HG03039 (cell line): Measurements from ENCODE around the gene SENP3.

Experiments
- ATAC-seq: cut with Tn5 transposase; IDR thresholded peaks from one replicate; pipeline ENCODE4 v1.9.1; 2021; ENCODE audit warnings: mild to moderate bottlenecking, moderate library complexity; ENCODE audit not compliant: unreplicated experiment

Gene SENP3

DNA sequence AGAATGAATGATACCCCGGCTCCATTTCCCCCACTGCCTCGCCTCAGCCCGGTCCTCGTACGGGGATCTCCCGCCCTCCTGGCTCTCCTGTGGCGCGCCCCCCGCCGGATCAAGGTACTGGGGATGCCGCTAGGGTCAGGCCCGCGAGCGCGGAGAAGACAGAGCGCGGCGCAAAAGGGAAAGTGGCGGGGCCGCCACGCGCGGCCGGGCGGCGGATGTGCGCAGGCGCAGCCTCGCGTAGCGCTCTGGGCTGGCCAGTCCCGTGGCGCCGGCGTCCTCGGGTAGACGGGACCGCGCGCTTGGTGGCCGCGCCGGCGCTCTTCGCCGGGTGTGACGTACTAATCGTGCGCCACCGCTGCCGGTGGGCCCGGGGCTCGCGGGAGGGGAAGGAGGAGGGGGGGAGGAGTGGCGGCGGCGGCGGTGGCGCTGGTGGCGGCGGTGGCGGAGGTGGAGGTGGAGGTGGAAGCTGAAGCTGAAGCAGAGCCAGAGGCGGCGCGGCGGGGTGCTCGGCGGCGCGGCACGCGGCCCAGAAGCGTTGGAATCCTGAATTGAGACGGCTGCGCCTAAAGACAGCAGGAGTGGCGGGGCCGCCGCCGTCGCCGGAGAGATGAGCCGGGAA is at the start of gene SENP3:
Gene SENP3, plus strand, starts transcription at position 331 of the 619 bp plus-strand sequence. CDS start 1,158 bp downstream, outside the sequence.
- ATAC-seq: peak; percentile 61

DNA sequence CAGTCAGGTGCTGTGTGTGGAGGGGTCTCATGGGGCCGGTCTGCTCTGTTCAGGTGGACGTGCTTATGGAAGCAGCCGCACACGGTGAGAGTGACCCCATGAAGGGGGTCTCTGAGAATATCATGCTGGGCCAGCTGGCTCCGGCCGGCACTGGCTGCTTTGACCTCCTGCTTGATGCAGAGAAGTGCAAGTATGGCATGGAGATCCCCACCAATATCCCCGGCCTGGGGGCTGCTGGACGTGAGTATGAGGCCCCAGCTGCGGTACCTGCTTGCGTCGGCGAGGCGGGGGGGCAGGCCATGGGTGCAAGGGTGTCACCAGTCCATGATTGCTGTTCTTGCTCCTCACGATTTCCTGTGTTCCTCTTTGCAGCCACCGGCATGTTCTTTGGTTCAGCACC is 49.6 kb upstream of the SENP3 start:
- ATAC-seq: no peak

DNA sequence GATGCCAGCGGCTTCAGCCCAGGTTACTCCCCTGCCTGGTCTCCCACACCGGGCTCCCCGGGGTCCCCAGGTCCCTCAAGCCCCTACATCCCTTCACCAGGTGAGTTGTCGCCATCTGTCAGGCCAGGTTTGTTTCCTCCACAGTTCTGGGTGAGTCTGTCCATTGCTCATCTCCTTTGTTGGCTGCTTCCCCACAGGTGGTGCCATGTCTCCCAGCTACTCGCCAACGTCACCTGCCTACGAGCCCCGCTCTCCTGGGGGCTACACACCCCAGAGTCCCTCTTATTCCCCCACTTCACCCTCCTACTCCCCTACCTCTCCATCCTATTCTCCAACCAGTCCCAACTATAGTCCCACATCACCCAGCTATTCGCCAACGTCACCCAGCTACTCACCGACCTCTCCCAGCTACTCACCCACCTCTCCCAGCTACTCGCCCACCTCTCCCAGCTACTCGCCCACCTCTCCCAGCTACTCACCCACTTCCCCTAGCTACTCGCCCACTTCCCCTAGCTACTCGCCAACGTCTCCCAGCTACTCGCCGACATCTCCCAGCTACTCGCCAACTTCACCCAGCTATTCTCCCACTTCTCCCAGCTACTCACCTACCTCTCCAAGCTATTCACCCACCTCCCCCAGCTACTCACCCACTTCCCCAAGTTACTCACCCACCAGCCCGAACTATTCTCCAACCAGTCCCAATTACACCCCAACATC is 48.7 kb upstream of the SENP3 start:
- ATAC-seq: no peak

DNA sequence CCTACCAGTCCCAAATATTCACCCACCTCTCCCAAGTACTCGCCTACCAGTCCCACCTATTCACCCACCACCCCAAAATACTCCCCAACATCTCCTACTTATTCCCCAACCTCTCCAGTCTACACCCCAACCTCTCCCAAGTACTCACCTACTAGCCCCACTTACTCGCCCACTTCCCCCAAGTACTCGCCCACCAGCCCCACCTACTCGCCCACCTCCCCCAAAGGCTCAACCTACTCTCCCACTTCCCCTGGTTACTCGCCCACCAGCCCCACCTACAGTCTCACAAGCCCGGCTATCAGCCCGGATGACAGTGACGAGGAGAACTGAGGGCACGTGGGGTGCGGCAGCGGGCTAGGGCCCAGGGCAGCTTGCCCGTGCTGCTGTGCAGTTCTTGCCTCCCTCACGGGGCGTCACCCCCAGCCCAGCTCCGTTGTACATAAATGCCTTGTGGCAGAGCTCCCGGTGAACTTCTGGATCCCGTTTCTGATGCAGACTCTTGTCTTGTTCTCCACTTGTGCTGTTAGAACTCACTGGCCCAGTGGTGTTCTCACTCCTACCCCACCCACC is 47.8 kb upstream of the SENP3 start:
- ATAC-seq: no peak

DNA sequence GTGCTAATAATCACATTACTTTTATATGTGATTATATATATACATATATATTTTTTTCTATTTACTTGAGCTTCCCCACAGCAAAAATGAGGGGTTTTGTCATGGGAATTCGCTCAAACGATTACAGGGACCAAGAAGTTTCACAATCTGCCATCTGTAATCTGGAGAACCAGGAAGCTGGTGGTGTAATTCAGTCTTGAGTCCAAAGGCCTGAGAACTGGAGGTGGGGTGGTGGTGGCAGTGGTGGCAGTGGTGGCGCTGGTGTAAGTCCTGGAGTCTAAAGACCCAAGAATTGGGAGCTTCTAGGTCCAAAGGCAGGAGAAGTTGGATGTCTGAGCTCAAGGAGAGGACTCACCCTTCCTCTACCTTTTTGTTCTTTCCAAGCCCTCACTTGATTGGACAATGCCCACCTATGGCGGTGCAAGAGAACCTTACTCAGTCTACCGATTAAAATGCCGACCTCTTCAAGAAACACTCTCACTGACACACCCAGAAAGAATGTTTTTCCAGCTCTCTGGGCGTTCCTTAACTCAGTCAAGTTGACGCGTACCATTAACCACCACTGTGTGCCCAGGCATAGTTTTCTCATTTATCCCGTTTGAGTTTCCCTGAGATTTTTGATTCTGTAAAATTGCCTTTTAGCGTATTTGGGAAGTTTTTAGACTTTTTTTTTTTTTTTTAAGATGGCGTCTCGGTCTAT is 45.7 kb upstream of the SENP3 start:
- ATAC-seq: no peak

DNA sequence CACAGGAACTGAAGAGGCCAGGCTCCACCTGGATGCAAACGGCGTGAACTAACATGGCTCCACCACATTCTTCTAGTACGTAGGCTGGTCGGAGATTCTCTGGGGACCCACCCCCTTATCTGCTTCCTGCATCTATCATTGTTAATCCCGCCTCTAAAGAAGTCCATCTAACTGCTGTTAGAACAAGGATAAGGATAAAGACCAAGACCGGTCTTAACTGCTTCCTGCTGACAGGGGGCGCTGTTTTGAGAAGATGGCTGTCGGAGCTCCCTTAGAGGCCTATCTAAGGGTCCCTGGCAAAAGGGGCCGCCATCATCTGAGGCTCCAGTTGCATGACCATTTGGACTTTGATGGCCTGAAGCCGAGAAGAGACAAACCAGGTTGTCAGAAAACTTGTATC is 38.7 kb upstream of the SENP3 start:
- no peak for ATAC-seq

DNA sequence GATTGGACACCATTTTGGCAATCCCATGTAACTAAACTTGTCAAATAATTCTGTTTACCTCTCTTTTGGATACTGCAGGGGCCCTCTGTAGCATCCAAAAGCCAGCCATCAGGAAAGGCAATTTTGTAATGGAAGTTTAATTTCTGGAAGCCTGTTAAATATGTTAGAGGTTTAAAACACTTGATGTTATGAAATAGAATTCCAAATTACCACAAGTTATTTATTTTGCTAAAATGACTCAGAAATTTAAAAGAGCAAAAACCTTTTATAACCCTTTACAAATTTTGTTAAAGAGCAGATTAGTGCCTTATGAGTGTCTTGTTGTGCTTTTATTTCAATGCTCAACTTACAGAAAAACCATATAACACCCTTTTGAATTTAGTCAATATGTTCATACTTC is 32.9 kb upstream of the SENP3 start:
- no peak for ATAC-seq

DNA sequence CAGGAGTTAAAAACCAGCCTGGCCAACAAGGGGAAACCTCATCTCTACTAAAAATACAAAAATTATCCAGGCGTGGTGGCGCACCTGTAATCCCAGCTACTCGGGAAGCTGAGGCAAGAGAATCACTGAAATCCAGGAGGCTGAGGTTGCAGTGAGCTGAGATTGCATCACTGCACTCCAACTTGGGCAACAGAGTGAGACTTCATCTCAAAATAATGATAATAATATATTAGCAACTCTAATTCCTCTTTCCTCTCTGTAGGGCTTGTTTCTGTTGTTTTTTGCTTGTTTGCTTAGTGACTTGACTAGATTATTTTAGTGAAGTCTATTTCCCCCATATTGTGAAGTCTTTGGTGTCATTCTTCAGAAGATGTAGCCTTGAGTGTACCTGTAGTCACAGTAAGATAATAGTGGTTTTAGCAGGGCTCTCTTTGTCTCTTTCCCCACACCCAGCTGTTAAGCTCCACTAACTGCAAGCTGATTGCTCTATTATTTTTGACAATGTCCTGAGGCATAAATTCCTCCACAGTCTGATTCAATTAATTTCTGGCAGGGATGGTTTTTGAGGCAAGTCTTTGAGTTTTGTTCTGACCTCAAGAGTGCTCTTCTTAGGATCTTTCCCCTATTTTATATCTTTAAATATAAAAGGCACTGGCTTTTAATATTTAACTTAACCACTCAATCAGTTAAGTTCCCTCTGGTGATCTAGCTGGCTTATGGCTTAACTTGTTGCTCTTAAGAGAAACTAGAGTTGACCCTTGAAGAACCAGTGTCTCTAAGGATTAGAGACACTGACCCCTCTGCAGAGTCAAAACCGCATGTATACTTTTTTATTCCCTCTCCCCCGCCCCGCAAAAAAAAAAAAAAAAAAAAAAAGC is 31.5 kb upstream of the SENP3 start:
- no peak for ATAC-seq

DNA sequence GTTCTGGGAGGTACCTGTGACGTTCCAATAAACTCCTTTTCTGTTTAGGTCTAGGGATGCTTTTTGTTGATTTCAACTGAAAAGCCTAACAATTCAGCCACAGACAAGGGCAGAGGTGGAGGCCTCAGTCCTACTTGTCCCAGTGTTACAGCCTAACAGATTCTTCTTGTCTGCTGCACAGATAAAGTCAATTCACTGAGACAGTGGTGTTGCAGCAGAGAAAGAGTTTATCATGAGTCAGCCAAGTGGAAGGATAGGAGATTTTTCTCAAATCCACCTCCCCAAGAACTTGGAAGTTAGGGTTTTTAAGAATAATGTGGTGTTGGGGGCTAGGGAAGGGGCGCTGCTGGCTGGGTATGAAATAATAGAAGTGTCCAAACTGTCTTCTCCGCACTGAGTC is 23.7 kb upstream of the SENP3 start:
- no peak for ATAC-seq

DNA sequence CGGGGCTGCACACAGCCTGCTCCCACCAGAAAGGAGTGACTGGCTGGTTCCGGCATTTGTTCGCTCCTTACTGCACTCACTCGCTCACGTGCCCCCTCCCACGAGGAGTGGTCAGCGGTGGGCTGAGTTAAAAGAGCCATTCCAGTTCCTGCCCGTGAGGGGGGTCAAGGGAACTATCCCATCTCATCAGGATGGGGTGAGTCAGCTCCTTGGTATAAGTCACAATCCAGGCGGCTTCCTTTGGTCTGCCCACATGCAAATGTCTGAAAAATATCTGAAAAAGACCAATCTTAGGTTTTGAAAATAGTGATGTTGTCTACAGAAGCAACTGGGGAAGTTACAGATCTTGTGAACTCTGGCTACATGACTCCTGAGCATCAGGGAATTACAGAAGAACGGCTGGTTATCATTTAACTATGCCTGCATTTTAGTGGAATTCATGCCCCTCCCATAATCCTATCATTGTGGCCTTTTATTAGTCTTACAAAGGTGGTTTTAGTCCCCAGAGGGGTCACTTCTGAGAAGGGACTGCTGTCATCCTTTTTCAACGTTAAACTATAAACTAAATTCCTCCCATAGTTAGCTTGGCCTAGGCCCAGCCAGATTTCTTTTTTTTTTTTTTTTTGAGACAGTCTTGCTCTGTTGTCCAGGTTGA is 22.7 kb upstream of the SENP3 start:
- no peak for ATAC-seq

DNA sequence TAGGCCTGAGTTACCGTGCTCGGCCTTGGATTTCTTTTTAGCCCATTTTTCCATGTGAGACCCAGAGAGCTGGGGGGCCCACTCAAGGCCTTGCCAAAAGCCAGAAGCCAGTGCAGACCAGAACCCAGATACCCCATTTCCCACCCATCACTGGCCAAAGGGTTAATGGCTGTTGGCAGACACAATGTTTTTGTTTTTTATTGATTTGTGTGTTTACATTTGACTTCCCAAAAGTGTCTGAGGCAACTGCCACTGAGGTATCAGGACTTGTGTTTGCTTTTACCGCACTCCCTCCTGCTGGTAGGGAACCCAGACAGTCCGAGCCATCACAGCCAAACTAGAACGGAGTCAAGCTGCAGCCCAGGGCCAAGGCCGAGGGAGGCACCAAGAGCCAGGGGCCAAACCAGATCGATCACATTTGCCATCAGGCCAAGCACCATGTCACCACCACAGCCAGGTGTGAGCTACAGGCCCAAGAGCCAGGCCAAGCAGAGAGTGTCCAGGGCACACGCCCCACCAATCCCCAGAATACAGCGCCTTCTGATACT is 20.6 kb upstream of the SENP3 start:
- ATAC-seq: no peak

DNA sequence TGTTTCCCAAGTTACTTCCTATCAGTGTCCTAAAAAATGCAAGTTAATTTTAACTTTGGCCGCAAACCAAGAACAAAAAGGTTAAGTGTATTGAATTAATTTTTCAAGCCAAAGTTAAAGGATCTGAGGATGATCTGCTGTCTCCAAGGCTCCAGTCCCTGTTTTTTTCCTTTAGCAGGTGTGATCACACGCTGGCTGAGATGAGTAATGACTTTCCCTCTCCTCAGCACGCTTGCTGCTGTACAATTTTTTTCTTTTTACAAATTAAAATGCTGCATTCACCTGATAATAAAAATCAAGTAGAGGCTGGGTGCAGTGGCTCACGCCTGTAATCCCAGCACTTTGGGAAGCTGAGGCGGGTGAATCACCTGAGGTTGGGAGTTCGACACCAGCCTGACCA is 16.8 kb upstream of the SENP3 start:
- no peak for ATAC-seq

DNA sequence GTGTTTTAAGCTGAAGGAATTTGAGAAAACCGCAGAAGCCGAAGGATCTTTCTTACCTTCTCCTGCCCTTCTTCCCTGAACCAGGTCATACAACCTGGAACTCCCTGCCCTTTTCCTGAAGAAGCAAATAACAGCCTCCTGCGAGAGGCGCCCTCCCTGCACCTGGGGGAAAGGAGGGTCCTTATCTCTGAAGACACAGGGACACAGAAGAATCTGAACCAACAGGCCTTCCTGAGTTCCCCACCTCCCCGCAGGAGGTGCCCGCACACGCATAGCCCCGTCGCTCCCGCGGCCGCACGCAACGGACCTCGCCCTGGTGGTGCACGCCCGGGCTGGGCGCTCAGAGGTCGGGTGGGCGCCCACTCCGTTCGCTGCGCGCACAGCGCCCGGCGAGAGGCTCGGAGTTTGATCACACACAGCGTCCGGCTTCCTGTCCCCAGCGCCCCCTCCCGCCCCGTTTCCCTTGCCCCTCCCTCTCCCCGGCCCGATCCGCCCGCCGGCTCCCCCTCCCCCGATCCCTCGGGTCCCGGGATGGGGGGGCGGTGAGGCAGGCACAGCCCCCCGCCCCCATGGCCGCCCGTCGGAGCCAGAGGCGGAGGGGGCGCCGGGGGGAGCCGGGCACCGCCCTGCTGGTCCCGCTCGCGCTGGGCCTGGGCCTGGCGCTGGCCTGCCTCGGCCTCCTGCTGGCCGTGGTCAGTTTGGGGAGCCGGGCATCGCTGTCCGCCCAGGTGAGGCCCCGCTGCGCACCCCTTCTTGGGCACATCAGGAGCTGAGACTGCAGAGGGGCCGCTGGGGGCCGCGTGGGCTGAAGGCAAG is 12.9 kb upstream of the SENP3 start, which contains the start of gene TNFSF12:
Gene TNFSF12, plus strand, starts transcription at position 474 of the 816 bp plus-strand sequence. Its CDS starts 96 bp downstream, at position 570.
- ATAC-seq: no peak

DNA sequence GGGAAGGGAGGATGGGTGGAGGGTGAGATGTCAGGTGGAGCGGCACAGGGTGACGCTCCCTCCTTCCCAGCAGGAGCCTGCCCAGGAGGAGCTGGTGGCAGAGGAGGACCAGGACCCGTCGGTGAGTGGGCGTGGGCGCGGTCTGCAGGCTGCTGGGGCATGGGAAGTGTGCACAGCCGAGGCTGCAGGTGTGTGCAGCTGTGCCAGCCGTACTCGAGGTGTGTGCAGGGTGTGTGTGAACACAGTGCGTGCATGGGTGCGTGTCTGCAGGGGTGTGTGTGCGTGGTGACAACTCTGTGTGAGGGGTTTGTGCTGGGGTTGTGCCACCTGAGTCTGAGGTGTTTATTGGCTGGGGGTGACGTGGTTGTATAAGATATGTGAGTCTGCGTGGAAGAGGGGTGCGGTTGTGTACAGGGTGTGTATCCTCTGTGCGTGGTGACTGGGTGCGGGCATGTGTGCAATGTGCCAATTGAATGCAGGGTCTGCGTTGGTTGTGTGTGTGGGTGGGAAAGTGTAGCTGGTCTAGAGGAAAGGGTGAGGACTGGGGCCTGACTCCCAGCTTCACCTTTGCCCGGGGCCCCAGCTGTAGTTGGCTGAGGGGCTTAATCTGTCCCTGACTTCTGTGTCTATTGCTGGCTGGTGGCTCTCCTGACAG is 12.2 kb upstream of the SENP3 start:
- no peak for ATAC-seq

DNA sequence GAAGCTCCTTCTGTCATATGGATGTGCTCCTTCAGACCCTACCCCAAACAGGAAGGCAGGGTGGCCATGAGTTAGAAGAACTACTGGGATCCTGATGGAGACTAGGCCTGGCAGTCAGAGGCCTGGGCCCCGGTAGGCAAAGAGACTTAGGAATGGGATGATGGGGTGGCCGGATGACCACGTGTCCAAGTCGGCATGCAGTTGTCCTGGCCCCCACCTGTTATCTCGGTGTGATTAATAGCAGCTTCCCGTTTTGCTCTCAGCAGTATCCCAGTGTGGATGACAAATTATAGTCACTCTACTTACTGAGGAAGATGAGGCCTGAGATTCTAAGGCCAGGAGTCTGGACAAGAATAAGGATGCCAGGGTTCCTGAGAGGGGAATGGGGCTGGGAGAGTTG is 11.4 kb upstream of the SENP3 start:
- ATAC-seq: no peak

DNA sequence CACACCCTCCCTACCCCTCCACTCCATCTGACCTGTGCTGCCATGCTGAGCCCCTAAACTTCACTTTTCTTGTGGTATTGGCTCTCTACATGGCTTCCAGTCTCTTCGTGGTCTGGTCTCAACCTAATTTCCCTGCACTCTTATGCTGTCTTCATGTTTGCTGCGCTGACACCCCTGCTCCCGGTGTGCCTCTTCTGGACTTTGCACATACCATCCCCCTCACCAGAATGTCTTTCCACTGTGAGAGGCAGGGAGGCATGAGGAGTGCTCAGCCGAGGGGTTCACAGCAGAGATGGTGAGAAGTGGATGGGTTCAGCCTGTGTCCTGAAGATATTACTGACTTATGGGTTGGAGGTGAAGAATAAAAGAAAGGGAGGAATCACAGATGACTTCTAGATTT is 10.3 kb upstream of the SENP3 start:
- no peak for ATAC-seq

DNA sequence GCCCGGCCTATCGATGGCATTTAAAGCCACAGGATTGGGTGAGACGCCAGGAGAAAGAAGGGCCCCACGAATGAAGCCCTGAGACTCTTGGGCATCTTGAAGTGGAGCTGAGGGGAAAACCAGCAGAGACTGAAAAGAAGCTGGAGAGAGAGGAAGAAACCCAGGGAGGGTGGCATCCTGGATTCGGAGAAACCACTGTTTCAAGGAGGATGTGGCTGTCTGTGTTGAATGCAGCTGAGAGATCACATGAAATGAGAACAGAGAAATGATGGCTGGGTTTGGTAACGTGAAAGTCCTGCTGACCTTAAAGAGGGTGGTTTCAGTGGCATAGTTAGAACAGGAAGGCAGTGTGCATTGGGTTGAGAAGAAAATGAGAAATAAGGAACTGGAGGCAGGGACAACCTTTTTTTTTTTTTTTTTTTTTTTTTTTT is 9.1 kb upstream of the SENP3 start:
- no peak for ATAC-seq

DNA sequence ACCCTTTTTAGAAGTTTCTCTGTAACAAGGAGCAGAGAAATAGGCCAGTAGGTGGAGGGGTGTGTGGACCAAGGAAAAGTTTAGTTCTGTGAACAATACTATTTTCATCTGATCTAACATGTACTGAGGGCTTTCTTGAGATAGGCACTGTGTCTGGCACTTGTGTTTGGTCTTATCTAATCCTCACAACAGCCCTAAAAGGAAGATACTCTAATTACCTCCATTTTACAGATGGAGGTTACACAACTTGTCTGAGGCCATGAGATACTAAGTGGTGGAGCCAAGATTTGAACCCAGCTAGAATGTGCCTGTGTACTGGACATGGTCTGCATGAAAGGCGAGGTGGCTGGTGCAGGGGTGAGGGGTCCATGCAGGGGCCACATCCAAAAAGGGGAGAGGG is 8.4 kb upstream of the SENP3 start:
- ATAC-seq: no peak
